MM.1S (cell line): Measurements from ENCODE around the gene WDR31.
A peak's percentile ranks its signal among the peaks of the same experiment; 100 is the strongest.
"Not testable (repeated sequence)": the region's sequence is repeated elsewhere in the genome, so short reads cannot be mapped to it uniquely, and the experiment has no call there.

Experiments
- DNase-seq: peaks from one replicate; pipeline ENCODE4 v3.0.0-alpha.2; 2015
- H2AFZ ChIP-seq: fragments of 300-600 bp; sonication (generic); 2 replicates; pipeline ENCODE4 v1.6.0; 2016; ENCODE audit warnings: antibody characterized with exemption, low read length
- H3F3A ChIP-seq: fragments of 300-600 bp; sonication (generic); 2 replicates; pipeline ENCODE4 v1.6.1; 2016; ENCODE audit warnings: mild to moderate bottlenecking, antibody characterized with exemption, low read length, moderate library complexity, mixed read lengths; ENCODE audit not compliant: insufficient read depth
- H3K27ac ChIP-seq: fragments of 300-600 bp; sonication (generic); 2 replicates; pipeline ENCODE4 v1.5.1; 2016; ENCODE audit warnings: mild to moderate bottlenecking, low read length
- H3K27me3 ChIP-seq: fragments of 300-600 bp; sonication (generic); replicated peaks from 2 replicates; pipeline ENCODE4 v1.6.0; 2016; ENCODE audit warnings: low read length; ENCODE audit not compliant: insufficient read depth
- H3K36me3 ChIP-seq: fragments of 300-600 bp; sonication (generic); replicated peaks from 2 replicates; pipeline ENCODE4 v1.6.1; 2016; ENCODE audit warnings: mild to moderate bottlenecking, low read length, mixed read lengths; ENCODE audit not compliant: insufficient read depth
- H3K4me1 ChIP-seq: fragments of 300-600 bp; sonication (generic); 2 replicates; pipeline ENCODE4 v1.6.1; 2016; ENCODE audit warnings: low read length, mixed read lengths
- H3K4me2 ChIP-seq: fragments of 300-600 bp; sonication (generic); 2 replicates; pipeline ENCODE4 v1.6.0; 2016; ENCODE audit warnings: low read depth, low read length
- H3K4me3 ChIP-seq: fragments of 300-600 bp; sonication (generic); 2 replicates; pipeline ENCODE4 v1.5.1; 2016; ENCODE audit warnings: low read length, mixed read lengths
- H3K79me2 ChIP-seq: fragments of 300-600 bp; sonication (generic); 2 replicates; pipeline ENCODE4 v1.6.1; 2016; ENCODE audit warnings: mixed run types, low read length, mixed read lengths
- H3K9ac ChIP-seq: fragments of 300-600 bp; sonication (generic); 2 replicates; pipeline ENCODE4 v1.6.1; 2016; ENCODE audit warnings: low read length, mixed read lengths
- H3K9me2 ChIP-seq: fragments of 300-600 bp; sonication (generic); replicated peaks from 2 replicates; pipeline ENCODE4 v1.6.1; 2016; ENCODE audit warnings: mild to moderate bottlenecking, low read length, mixed read lengths; ENCODE audit not compliant: insufficient read depth
- H3K9me3 ChIP-seq: fragments of 300-600 bp; sonication (generic); replicated peaks from 2 replicates; pipeline ENCODE4 v1.6.1; 2016; ENCODE audit warnings: mild to moderate bottlenecking, low read length, mixed read lengths; ENCODE audit not compliant: insufficient read depth
- H4K20me1 ChIP-seq: fragments of 300-600 bp; sonication (generic); 2 replicates; pipeline ENCODE4 v1.6.1; 2016; ENCODE audit warnings: mild to moderate bottlenecking, low read length, moderate library complexity, mixed read lengths; ENCODE audit not compliant: insufficient read depth
- EZH2 ChIP-seq: fragments of 300-600 bp; sonication (generic); optimal IDR thresholded peaks from 2 replicates; pipeline ENCODE3; 2017; ENCODE audit warnings: low read depth, mild to moderate bottlenecking, antibody characterized with exemption, low read length, mixed read lengths
- EZH2phosphoT487 ChIP-seq: fragments of 300-600 bp; sonication (generic); IDR thresholded peaks from 2 replicates; pipeline ENCODE4 v1.6.1; 2018; ENCODE audit warnings: antibody characterized with exemption, low read length
- TF ChIP-seq, protein P1 (sequence below): fragments of 300-600 bp; sonication (generic); IDR thresholded peaks from 2 replicates; pipeline ENCODE4 v1.5.1; 2016; ENCODE audit warnings: antibody characterized with exemption, low read length, mixed read lengths

WDR31 gene

GRCh38 chr9:113298924-113299770 lies 40.9 kb downstream of the WDR31 start:
- peak overlapping the region; percentile 93 for H3K27ac ChIP-seq
- no peaks in the 10 kb centered on the region for H3K27me3 ChIP-seq
- peaks cover 29% of the 10 kb centered on the region for H3K4me1 ChIP-seq
- peak overlapping the region; percentile 81 for H3K4me2 ChIP-seq
- TF ChIP-seq EZH2phosphoT487 (no peak), EZH2 (no peak)
- TF ChIP-seq, protein P1, sequence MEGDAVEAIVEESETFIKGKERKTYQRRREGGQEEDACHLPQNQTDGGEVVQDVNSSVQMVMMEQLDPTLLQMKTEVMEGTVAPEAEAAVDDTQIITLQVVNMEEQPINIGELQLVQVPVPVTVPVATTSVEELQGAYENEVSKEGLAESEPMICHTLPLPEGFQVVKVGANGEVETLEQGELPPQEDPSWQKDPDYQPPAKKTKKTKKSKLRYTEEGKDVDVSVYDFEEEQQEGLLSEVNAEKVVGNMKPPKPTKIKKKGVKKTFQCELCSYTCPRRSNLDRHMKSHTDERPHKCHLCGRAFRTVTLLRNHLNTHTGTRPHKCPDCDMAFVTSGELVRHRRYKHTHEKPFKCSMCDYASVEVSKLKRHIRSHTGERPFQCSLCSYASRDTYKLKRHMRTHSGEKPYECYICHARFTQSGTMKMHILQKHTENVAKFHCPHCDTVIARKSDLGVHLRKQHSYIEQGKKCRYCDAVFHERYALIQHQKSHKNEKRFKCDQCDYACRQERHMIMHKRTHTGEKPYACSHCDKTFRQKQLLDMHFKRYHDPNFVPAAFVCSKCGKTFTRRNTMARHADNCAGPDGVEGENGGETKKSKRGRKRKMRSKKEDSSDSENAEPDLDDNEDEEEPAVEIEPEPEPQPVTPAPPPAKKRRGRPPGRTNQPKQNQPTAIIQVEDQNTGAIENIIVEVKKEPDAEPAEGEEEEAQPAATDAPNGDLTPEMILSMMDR = no peak
- peak overlapping the region; percentile 62 for H3K9ac ChIP-seq
- no peaks in the 10 kb centered on the region for H4K20me1 ChIP-seq
- no peaks in the 10 kb centered on the region for H3K79me2 ChIP-seq
- peak; percentile 91 for DNase-seq
- H2AFZ ChIP-seq = peak overlapping the region; percentile 57
- H3K9me2 ChIP-seq = no peaks in the 10 kb centered on the region
- no peaks in the 10 kb centered on the region for H3K36me3 ChIP-seq
- H3K4me3 ChIP-seq = peak overlapping the region; percentile 39
- peaks cover 23% of the 10 kb centered on the region for H3F3A ChIP-seq
- H3K9me3 ChIP-seq = no peaks in the 10 kb centered on the region

DNA sequence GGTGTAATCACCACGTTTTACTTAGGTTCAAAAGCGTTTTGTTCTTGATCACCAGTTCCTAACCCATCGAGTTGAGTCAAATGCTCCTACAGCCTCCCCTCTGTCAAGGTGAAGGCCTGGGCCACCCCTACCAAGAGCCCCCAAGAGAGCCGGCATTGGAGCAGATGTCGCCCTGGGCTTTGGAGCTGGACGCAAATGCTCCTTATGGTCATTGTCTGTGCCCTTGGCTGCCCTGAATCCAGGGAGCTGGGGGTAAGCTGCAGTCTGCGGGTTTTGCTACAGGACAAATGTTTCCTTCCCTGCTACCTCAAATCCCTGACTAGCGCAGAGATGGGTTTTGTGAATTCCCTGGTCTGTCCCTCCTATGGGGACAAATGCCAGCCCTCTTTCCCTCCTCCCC lies 41.8 kb downstream of the WDR31 start:
- TF ChIP-seq EZH2 = no peak
- TF ChIP-seq, protein P1 = no peak
- TF ChIP-seq EZH2phosphoT487 = no peak
- peak overlapping the region; percentile 81 for H3K4me2 ChIP-seq
- peak overlapping the region; percentile 93 for H3K27ac ChIP-seq

DNA sequence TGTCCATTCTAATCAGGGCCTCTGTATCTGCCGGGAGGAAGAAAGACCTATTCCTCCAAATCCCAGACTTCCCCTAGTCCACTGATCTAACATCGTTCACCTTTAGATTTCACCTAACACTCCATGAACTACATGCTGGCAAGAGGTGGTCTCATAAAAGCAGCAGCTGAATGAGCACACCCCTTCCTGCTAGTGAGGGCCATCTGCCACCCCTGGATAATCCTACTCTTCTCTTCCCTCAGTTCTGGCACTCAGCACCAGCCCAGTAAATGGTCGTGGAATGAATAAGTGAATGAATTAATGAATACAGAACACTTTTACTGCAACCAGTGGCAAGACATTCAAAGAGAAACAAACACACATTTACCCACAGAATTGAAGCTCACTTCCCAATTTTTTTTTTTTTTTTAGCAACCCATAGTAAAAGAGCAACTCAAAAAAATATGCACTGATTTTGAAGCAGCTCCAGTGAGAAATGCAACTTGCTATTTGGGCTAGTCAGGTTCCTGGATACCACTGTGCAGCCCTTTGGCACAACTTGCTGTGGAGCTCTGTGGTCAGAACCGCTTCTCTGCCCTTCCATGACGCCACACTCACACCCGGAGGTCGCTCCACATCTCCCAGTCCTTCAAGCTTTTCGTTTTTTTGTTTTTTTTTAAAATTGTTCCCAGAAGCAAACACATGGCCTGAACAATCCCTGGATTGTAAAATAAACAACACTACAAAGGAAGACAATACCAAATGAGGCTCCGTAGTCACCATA lies 43.1 kb downstream of the WDR31 start:
- Histone ChIP-seq H3K27ac (no peak overlapping the region), H2AFZ (no peak overlapping the region), H3K9ac (no peak overlapping the region), H3K9me3 (no peaks in the 10 kb centered on the region), H4K20me1 (no peaks in the 10 kb centered on the region), H3K36me3 (no peaks in the 10 kb centered on the region; the same call in 1 of the 2 replicates), H3F3A (peaks cover 23% of the 10 kb centered on the region), H3K79me2 (no peaks in the 10 kb centered on the region), H3K9me2 (no peaks in the 10 kb centered on the region), H3K27me3 (no peaks in the 10 kb centered on the region), H3K4me1 (peaks cover 29% of the 10 kb centered on the region), H3K4me3 (no peak overlapping the region), H3K4me2 (no peak overlapping the region)
- DNase-seq = no peak
- TF ChIP-seq EZH2phosphoT487 (no peak), EZH2 (no peak)
- TF ChIP-seq, protein P1 = no peak

More for the DNA sequence above, 41.8 kb downstream of the WDR31 start:
- H3K9me2 ChIP-seq = no peaks in the 10 kb centered on the region
- H2AFZ ChIP-seq = peak overlapping the region; percentile 57; the same call in 1 of the 2 replicates
- H3K27me3 ChIP-seq = no peaks in the 10 kb centered on the region
- H3F3A ChIP-seq = peaks cover 23% of the 10 kb centered on the region
- no peaks in the 10 kb centered on the region for H3K36me3 ChIP-seq
- no peaks in the 10 kb centered on the region for H4K20me1 ChIP-seq
- H3K9ac ChIP-seq = peak overlapping the region; percentile 62
- no peak overlapping the region for H3K4me3 ChIP-seq
- H3K9me3 ChIP-seq = no peaks in the 10 kb centered on the region
- peaks cover 29% of the 10 kb centered on the region for H3K4me1 ChIP-seq
- DNase-seq = no peak
- H3K79me2 ChIP-seq = no peaks in the 10 kb centered on the region

GRCh38 chr9:113296247-113296646 lies 43.8 kb downstream of the WDR31 start:
- not testable (repeated sequence) for H3K9me3 ChIP-seq, H3K36me3 ChIP-seq, H3K9ac ChIP-seq, H4K20me1 ChIP-seq, H3K4me2 ChIP-seq, H3K79me2 ChIP-seq, H3K27me3 ChIP-seq, H3K9me2 ChIP-seq, H3K4me3 ChIP-seq, H2AFZ ChIP-seq, DNase-seq, H3K27ac ChIP-seq
- Histone ChIP-seq H3K4me1 (peaks cover 29% of the 10 kb centered on the region), H3F3A (peaks cover 23% of the 10 kb centered on the region)
